HG03135 (cell line): ENCODE measurements around the gene GOLGB1.
"Not testable (repeated sequence)": the region's sequence is repeated elsewhere in the genome, so short reads cannot be mapped to it uniquely, and the experiment has no call there.

Source experiments
- ATAC-seq: cut with Tn5 transposase; IDR thresholded peaks from one replicate; pipeline ENCODE4 v1.9.1; 2021; ENCODE audit warnings: mild to moderate bottlenecking, moderate library complexity; ENCODE audit not compliant: unreplicated experiment

GOLGB1 gene, protein sequence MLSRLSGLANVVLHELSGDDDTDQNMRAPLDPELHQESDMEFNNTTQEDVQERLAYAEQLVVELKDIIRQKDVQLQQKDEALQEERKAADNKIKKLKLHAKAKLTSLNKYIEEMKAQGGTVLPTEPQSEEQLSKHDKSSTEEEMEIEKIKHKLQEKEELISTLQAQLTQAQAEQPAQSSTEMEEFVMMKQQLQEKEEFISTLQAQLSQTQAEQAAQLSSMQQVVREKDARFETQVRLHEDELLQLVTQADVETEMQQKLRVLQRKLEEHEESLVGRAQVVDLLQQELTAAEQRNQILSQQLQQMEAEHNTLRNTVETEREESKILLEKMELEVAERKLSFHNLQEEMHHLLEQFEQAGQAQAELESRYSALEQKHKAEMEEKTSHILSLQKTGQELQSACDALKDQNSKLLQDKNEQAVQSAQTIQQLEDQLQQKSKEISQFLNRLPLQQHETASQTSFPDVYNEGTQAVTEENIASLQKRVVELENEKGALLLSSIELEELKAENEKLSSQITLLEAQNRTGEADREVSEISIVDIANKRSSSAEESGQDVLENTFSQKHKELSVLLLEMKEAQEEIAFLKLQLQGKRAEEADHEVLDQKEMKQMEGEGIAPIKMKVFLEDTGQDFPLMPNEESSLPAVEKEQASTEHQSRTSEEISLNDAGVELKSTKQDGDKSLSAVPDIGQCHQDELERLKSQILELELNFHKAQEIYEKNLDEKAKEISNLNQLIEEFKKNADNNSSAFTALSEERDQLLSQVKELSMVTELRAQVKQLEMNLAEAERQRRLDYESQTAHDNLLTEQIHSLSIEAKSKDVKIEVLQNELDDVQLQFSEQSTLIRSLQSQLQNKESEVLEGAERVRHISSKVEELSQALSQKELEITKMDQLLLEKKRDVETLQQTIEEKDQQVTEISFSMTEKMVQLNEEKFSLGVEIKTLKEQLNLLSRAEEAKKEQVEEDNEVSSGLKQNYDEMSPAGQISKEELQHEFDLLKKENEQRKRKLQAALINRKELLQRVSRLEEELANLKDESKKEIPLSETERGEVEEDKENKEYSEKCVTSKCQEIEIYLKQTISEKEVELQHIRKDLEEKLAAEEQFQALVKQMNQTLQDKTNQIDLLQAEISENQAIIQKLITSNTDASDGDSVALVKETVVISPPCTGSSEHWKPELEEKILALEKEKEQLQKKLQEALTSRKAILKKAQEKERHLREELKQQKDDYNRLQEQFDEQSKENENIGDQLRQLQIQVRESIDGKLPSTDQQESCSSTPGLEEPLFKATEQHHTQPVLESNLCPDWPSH (N-terminal part only)

DNA sequence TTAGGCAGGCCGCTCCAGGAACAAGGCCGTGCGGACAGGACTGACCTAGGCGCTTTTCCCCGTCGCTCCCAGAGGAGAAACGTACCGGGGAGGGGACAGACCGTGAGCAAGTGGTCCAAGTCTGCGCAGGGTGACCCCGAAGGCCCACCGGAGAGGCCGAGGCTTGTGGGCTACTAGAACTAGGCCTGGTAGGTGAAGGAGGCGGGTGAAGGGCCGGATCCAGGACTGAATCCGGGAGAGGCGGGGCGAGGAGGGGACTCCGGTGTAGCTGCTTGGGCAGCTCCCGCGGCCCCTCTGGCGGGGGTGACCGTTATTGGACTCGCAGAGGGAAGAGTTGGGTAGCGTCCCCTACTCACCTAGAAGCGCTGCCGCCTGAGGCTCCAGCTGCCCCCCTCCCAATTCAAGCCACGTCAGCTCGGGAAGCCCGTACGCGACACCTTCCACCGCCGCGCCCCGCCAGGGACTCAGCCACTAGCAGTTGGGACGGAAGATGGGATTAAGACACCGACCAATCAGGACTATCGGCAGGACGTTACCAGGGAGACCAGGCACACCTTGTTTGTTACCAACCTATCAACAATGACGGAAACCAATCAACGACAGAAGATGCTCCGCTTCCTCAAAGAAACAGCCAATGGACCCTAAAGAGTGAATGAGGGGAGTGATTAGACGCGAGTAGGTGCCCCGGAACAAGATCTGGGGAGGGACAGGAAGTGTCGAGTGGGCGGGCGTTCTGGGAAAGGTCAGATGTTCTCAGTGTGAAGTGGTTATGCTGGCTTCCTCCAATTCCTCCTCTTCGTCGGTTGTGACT lies at the start of gene GOLGB1:
Gene GOLGB1, minus strand, starts transcription at position 466 of the 811 bp plus-strand sequence. CDS start 18,770 bp downstream, outside the sequence.
- ATAC-seq, result peak; percentile 97

DNA sequence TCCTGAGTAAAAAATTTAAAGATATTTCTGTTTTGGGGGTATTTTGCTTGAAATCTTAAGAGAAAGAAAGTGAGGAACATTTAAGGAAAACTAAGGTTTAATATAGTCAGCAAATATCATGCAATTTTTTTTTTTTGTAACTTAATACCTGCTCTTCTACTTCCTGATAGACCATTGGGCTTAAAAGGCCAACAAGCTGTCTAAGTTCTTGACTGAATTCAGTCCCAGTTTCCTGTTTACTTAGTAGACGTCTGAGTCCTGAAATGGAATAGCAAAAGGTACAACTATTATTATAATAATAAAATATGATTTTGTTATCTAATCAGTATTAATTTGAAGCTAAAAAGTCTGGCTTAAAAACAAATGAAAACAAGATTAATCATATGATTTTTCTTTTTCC lies 47.4 kb upstream of the GOLGB1 start:
- no peak for ATAC-seq

DNA sequence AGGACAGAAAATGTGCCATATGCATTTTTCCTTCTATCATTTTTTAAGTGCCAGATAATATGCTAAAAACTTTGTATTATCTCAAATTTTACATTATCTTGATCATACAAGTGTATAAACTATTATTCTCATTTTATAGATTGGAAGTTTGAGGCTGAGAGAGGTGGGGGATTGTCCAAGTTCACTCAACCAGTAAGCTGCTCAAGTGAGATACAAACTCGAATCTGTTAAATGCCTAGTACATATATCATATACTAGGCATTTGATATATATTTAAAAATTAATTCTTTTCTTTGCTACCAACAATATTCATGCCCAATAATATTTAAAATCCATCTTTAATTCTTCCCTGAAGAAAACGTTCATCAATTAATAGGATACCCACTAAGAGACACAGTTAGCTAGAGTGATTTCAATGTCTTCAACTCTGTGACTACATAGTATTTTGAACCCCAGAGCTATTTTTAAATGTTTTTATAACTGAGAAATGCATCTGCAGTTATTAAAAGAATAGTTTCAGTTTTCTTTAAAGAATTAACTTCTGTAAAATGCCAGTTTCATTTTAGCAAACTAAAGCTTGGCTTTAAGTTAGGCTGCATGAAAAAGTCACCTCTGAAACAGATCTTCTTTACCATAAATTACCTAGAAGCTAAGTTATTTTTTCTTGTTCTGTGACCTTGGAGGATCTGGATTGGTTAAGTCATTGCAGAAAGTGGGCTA lies 44.9 kb upstream of the GOLGB1 start:
- ATAC-seq, result peak; percentile 52

DNA sequence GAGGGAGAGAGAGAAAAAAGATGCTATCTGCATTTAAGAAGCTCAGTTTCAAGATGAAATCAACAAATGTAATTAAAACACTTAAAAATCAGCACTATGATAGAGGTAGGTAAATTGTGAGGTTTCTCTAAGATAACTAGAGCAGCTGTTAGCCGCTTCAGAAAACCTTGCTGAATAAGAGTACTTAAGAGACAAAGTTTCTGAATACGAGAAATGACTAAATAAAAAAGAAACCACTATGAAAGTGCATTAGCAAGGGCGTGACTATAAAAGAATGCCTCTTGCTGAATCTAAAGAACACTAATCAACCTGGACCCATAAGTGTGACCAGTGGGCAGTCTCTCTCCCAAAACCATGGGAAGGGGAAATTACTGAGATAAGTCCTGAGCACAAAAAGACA lies 43.5 kb upstream of the GOLGB1 start:
- no peak for ATAC-seq

DNA sequence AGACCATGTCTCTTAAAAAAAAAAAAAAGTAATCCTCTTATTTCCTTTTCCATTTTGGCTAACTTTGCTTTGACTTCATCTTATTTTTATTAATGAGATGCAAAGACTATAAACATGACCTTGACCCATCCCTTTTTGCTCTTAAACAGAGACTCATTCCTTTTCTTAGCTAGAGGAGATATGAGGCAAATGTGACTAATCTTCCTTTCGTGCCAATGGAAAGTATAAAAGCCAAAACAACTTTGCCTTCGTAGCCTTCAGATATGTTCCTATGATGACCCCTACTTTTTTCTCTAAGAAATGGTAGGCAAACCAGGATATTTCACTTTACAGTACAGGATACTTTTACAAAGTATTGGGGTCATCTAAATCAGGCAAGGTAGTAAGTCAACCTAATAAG lies 36.9 kb upstream of the GOLGB1 start:
- ATAC-seq, result no peak

DNA sequence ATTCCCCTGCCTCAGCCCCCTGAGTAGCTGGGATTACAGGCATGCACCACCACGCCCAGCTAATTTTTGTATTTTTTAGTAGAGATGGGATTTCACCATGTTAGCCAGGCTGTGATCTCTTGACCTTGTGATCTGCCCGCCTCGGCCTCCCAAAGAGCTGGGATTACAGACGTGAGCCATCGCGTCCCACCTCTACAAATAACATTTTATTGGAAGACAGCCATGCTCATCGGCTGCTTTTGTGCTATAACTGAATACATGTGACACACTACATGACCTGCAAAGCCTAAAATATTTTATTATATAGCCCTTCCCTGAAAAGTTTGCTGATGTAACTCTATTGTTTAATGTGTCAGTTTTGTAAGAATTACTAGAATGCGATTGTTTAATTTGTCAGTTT lies 33.2 kb upstream of the GOLGB1 start:
- ATAC-seq, result not testable (repeated sequence)

DNA sequence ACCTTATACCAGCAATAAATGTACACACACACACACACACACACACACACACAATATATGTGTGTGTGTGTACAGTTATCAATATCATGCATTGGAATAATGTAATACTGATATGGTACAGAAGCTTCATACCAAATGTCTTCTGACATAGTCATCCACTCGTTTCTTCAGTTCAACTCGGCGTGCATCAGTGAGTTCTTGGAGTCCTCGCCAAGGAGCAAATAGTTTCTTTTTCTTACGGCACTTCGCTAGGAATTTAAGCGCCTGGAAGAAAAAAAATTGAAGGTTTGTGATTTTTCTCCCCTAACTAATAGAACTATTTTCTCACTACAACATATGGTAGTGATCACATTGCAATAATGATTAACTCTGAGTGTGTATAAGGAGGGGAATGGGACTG lies 32.1 kb upstream of the GOLGB1 start:
- no peak for ATAC-seq

DNA sequence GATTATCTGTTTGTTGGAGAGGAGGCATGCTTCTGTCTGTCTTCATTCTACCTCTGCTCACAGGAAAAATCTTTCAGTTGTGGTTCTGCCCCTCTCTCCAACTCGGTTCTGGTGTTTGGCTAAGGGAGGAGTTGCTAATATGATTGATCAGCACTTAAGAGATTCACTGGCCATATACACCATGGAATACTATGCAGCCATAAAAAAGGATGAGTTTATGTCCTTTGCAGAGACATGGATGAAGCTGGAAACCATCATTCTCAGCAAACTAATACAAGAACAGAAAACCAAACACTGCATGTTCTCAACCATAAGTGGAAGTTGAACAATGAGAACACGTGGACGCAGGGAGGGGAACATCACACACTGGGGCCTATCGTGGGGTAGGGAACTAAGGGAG lies 25.6 kb upstream of the GOLGB1 start:
- ATAC-seq, result not testable (repeated sequence)

DNA sequence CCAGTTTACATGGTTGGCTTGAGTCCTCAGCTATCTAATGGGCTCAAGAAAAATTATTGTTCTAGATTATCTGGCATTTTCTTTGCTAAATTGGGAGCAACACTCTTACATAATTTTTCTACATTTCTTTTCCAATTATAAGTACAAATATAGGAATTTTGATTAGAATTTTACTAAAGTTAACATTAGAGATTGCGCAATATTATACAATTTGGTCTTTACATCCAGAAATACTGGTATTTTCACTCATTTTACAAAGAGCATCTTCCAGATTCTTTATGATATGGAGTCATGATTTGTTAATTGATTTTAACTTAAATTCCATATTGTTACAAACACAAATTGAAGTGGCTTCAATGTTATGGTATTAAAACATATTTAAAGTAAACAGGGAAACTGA lies 19.7 kb upstream of the GOLGB1 start:
- no peak for ATAC-seq

DNA sequence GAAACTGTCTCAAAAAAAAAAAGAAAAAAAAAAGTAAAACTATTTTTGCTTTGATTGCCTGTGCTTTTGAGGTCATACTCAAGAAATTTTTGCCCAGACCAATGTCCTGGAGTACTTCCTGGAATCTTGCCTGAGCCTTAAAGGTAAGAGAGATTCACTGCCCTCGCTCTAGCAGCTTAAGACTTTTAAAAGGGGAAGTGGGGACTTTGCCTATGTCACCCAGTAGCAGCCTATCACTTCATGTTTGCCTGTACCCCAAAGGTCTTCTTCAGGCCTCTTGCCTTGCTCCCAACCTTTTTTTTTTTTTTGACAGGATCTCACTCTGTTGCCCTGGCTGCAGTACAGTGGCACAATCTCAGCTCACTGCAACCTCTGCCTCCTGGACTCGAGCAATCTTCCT lies 18.9 kb upstream of the GOLGB1 start:
- no peak for ATAC-seq

DNA sequence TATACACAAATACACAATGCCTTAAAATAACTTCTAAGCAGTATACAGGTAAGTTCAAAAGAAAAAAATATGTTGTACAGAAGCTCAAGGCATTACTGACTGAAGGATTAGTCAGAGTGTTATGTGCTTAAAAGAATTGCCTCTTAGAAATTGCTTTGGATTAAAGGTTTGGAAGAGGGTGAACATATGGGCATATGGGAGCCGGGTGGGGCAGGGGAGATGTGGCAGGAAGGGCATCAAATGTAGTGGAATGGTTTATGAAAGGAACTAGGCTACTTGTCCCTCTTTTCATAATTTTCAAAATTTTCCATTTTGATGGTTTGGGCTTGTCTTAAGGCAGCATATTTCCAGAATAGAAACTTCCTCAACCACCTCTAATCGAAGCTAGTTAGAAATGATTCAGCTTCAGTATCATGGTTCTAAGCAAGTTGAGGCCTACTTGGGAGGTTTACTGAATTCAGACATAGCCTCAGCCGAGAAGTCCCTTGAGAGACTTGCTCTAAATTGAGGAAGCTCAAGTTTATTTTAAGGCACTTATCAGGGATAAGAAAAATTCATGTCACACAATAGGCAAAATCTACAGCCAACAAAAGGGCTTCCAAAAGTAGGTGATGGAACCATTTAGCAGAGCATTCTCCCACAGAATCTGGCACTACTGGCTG lies 10.1 kb upstream of the GOLGB1 start:
- no peak for ATAC-seq

DNA sequence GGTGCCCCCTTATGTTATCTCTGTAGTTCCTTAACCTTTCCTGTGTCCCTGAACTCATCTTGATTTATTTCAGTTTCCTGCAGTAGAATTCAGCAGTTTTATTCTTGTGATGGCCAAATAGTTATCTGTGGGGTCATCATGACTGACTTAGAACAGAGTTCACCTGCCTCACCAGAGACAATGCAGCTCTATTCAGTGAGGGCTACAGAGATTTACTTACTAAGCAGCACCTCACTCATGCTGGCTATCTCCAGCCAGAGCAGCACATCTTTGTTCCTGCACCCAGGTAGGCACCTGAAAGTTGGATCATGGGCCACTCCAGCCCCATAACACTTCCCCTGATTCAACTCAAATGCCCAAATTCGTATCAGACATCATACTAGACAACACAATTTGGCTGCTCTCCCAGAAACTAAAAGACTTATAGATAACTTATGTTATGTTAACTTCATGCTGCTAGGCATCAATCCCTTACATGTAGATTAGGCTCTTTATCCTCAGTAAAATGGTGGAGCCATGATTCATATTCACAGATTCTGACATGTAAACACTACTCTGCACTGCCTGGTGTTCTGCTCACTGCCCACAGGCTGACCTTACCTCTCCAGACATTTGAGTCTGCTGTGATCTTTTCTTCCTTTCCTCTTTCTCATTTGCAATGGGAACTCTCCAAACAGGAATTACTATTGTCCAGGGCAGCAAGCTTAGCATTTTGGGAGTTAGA lies 9.3 kb upstream of the GOLGB1 start:
- no peak for ATAC-seq

DNA sequence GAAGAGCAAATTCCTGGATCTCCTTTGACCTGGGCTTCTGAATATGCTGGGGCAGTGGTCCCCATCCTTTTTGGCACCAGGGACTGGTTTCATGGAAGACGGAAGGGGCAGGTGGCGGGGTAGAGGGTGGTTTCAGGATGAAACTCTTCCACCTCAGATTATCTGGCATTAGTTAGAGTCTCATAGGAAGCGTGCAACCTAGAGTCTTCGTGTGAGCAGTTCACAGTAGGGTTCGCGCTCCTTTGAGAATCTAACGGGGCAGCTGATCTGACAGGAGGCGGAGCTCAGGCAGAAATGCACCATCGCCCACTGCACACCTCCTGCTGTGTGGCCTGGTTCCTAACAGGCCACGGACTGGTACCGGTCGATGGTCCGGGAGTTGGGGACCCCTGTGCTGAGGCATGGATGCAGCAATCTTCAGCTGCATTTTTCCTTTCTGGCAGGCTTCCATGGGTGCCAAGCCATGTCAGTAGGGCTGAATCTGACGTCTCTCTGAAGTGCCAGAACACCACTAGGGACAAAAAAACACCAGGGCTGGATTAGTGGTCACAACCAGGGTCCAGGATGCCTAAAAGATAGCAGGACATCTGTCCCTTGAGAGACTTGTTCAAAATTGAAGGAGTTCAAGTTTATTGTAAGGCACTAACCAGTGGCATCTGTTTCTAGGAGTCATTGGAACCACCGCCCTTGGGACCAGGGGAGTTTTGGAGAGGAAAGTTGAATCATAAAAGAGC lies 8.4 kb upstream of the GOLGB1 start:
- ATAC-seq, result no peak

DNA sequence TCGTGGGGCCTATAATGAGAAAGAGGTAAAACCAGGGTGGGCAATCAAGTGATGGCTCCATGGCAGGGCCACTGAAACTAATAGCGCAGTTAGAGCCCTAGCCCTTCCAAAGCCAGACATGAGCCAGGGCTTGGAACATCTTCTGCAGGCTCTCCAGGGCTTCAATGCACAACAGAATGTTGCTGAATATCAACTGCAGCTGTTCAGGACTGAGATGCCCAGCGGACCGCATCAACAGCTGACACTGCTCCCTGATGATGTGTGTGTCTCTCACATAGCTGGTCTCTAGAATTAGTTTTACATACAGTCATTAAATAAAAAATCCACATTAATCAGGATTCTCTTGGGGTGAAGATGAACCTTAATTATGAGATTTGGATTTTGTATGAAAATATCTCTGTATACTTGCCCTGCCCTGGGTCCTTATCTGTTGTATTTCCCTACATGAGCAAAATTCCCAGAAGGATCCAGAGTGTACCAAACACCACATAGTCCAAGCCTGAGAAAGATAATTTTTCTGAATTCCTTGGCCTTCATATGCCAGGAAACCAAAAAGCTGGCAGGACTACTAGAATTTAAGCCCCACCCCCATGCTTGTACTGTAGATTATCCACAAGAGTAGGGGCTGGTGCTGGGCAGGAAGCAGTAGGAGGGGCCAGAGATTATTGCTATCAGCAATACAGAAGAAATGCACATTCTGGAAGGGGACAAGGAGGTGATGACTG lies 7.7 kb upstream of the GOLGB1 start:
- ATAC-seq, result no peak

DNA sequence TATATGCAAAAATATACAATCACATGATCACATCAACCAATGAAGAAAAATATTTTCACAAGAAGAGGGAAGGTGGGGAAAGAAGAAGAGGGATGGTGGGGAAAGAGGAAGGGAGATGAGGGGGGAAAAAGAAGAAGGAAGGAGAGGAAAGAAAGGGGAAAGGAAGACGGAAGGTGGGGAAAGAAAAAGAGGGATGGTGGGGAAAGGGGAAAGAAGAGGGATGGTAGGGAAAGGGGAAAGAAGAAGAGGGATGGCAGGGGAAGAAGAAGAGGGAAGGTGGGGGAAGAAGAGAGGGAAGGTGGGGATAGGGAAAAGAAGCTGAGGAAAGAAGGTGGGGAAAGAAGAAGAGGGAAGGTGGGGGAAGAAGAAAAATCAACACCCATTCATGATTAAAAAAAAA lies 3.2 kb upstream of the GOLGB1 start:
- no peak for ATAC-seq

DNA sequence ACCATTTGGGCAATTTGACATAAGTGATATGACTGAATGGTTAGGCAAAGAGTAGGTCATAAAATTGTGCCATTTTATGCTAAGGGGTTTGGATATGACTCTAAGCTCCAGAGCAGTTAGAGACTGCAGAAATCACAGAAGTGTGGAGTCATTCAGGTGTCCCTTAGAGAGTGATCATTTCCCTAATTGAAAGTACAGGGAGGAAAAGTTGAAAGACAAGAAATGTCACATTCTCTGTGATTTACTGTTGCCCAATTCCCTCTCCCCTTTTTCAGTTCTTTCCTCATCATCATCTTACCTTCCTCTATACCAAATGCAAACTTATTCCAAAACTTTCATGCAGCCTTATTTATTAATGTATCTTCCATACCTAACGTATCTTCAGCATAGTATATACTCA lies 2.7 kb upstream of the GOLGB1 start:
- ATAC-seq, result no peak

DNA sequence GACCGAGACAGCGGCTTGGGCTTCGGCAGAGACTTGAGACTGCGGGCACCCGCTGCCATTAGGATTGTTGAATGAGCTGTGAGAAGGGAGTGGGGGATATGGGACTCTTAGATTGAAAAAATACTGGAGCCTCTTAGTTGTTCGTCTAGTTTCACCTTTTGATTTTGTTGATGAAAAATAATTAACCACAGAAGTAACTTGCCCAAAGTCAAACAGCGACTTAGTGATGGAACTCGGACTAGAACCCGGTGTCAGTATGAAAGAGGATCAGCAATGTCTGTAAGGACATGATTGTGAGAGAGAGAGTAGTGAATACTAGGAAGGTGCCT lies 510 bp upstream of the GOLGB1 start:
- no peak for ATAC-seq
